Stimulated activated effector memory CD8-positive, alpha-beta T cell treated with anti-CD3 and anti-CD28 coated beads, Interleukin-12 subunit alpha, Interleukin-12 subunit beta, amount 100 ng/mL, for 72 hours (primary cell): ENCODE results near the gene NRDE2.

Experiments
- ATAC-seq: fragments of 150-1000 bp; cut with Tn5 transposase; 2 replicates; pipeline ENCODE4 v1.10.0; 2021
- DNase-seq, 2 donors: peaks; one replicate each; pipeline ENCODE4 v3.0.0; 2021 to 2022; ENCODE audit warnings: low spot score in 2 of 2
- H3K27ac Mint-ChIP-seq: one replicate; pipeline ENCODE4 v1.8.0; 2022; ENCODE audit warnings: mild to moderate bottlenecking, mixed read lengths
- H3K36me3 Mint-ChIP-seq: one replicate; pipeline ENCODE4 v1.8.0; 2022; ENCODE audit warnings: mild to moderate bottlenecking, mixed read lengths
- H3K4me1 Mint-ChIP-seq: one replicate; pipeline ENCODE4 v1.8.0; 2022; ENCODE audit warnings: mixed read lengths
- H3K4me3 Mint-ChIP-seq: one replicate; pipeline ENCODE4 v1.8.0; 2022; ENCODE audit warnings: mild to moderate bottlenecking, mixed read lengths
- H3K9me3 Mint-ChIP-seq: one replicate; pipeline ENCODE4 v1.8.0; 2022; ENCODE audit warnings: mixed read lengths

Gene NRDE2

DNA sequence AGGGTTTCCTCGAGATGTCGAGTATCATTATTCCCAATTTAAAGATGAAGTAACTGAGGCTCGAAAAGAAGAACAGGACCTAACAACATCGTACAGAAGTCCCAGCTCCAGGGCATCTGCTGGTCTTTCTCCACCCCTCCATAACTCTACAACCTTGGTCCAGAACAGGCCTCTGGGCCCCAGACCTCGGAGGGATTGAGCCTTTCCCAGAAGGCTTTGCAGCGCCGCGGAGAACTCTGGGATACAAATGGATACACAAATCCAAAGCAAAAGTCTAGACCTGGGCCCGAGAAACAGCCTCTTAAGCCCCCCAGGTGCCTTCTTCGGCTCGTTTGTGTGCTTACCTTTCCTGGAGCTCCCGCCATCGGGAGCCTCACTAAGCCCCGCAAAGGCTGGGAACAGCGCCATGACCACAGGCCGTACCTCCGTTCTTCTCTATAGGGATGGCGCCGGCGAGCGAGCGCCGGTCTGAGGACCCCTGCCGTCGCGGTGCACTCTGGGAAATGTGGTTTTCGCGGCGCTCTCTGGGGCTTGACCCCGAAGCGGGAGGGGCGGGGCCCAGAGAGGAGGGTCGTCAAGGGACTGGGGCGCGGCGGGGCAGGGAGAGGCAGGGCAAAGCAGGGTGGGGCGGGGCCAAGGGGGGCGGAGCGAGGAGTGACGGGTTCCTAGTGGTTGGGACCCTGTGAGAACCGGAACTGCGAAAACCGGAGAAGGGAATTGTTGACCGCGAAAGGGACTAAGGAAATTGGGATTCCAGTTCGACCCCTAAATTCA, at the start of gene NRDE2:
Gene NRDE2, minus strand, starts transcription at position 445 of the 774 bp plus-strand sequence. Its CDS starts 37 bp downstream, at position 408.
- ATAC-seq: peak; percentile 98
- H3K4me1 Mint-ChIP-seq: peaks cover 7% of the 10 kb centered on the region
- DNase-seq: peak; percentile 89 to 99
- H3K4me3 Mint-ChIP-seq: peak within 1 kb of the TSS; percentile 89
- peak within 1 kb of the TSS; percentile 96 for H3K27ac Mint-ChIP-seq
- no peaks in the 10 kb centered on the region for H3K9me3 Mint-ChIP-seq
- H3K36me3 Mint-ChIP-seq: peaks cover 22% of the 10 kb centered on the region

- no peak overlapping the region for H3K27ac Mint-ChIP-seq
- H3K4me3 Mint-ChIP-seq: no peak overlapping the region
- no peaks in the 10 kb centered on the region for H3K36me3 Mint-ChIP-seq
- H3K4me1 Mint-ChIP-seq: no peaks in the 10 kb centered on the region
- ATAC-seq (no peak), DNase-seq (no peak)
- H3K9me3 Mint-ChIP-seq: no peaks in the 10 kb centered on the region
These were observed 49.5 kb upstream of the NRDE2 start for GRCh38 chr14:90381011-90381786.

DNA sequence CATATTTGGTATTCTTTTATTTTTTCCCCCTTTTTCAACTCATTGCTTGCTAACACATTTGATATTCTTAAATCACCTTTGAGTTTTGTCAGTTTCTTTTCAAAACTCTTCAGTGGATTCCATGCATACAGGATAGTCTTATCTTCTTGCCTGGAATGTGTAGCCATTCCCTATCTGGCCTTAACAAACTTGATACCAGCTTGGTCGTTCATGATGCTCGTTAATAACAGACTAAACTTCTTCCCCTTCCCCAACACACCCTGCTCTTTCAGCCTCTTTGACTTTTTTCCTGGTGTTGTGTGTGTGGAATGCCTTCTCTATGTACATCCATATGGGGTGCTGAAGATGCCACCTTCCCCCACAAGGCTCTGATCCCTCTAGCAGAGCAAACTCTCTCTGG, 47.4 kb upstream of the NRDE2 start:
- no peaks in the 10 kb centered on the region for H3K9me3 Mint-ChIP-seq
- H3K4me1 Mint-ChIP-seq: no peaks in the 10 kb centered on the region
- no peaks in the 10 kb centered on the region for H3K36me3 Mint-ChIP-seq
- no peak overlapping the region for H3K4me3 Mint-ChIP-seq
- ATAC-seq (no peak), DNase-seq (no peak)
- H3K27ac Mint-ChIP-seq: no peak overlapping the region

GRCh38 chr14:90378249-90378648, 46.5 kb upstream of the NRDE2 start:
- H3K36me3 Mint-ChIP-seq: no peaks in the 10 kb centered on the region
- DNase-seq: no peak
- no peaks in the 10 kb centered on the region for H3K9me3 Mint-ChIP-seq
- no peak for ATAC-seq
- no peak overlapping the region for H3K27ac Mint-ChIP-seq
- H3K4me1 Mint-ChIP-seq: no peaks in the 10 kb centered on the region
- no peak overlapping the region for H3K4me3 Mint-ChIP-seq

DNA sequence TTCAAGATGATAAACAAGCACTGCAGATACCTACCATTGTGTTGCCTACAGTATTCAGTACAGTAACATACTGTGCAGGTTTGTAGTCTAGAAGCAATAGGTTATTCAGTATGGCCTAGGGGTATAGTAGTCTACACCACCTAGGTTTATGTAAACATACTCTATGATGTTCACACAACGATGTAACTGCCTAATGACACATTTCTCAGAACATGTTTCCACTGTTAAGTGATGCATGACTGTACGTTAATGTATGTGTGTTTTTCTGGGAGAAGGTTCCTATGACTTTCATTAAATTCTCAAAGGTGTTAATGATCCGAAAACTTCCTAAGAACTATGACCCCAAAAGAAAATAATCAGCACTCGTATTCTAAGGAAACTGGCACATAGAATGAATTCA, 44.2 kb upstream of the NRDE2 start:
- H3K9me3 Mint-ChIP-seq: no peaks in the 10 kb centered on the region
- ATAC-seq (no peak), DNase-seq (no peak)
- no peak overlapping the region for H3K4me3 Mint-ChIP-seq
- no peak overlapping the region for H3K27ac Mint-ChIP-seq
- no peaks in the 10 kb centered on the region for H3K4me1 Mint-ChIP-seq
- H3K36me3 Mint-ChIP-seq: no peaks in the 10 kb centered on the region

GRCh38 chr14:90374813-90375212, 43.1 kb upstream of the NRDE2 start:
- H3K27ac Mint-ChIP-seq: no peak overlapping the region
- no peaks in the 10 kb centered on the region for H3K9me3 Mint-ChIP-seq
- no peaks in the 10 kb centered on the region for H3K4me1 Mint-ChIP-seq
- no peaks in the 10 kb centered on the region for H3K36me3 Mint-ChIP-seq
- H3K4me3 Mint-ChIP-seq: no peak overlapping the region
- DNase-seq: no peak
- ATAC-seq: no peak

- Mint-ChIP-seq H3K9me3 (no peaks in the 10 kb centered on the region), H3K4me1 (no peaks in the 10 kb centered on the region), H3K36me3 (no peaks in the 10 kb centered on the region), H3K27ac (no peak overlapping the region), H3K4me3 (no peak overlapping the region)
- ATAC-seq (no peak), DNase-seq (no peak)
These were observed 42.1 kb upstream of the NRDE2 start for GRCh38 chr14:90373887-90374286.

DNA sequence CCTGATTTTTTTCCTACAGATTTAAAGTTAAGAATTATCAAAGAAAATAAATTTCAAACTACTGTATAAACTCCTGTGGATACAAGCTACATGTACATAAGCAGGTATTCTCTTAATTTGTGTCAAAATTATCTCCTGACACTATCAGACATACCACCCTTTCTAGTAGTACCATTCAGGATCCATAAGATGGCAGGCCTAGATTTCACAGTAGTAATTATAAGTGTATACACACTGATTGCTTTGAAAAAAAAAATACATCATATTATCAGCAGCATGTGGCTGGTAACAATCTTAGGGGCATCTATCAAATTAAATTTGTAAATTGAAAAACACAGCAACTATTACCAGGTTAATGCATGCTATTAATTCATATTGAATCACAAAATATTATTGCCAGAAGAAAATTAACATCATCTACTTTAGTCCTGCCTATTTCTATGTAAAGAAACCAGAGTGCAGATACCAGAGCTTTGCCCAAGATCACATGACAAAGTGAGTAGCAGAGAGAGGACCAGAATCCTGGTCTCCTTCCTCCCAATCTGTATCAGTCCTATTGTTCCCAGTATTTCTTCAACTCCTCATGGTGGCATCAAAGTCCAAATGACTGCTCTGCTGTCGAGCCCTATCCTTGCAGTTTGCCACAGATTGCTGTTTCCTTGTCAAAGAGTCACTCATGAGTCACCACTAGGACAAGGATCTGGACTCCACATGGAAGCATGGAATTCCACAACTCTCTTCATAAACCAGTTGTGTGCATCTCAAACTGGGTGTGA, 37.4 kb upstream of the NRDE2 start:
- ATAC-seq (peak; percentile 67), DNase-seq (no peak)
- Mint-ChIP-seq H3K4me3 (no peak overlapping the region), H3K9me3 (no peaks in the 10 kb centered on the region), H3K4me1 (no peaks in the 10 kb centered on the region), H3K36me3 (no peaks in the 10 kb centered on the region), H3K27ac (no peak overlapping the region)

DNA sequence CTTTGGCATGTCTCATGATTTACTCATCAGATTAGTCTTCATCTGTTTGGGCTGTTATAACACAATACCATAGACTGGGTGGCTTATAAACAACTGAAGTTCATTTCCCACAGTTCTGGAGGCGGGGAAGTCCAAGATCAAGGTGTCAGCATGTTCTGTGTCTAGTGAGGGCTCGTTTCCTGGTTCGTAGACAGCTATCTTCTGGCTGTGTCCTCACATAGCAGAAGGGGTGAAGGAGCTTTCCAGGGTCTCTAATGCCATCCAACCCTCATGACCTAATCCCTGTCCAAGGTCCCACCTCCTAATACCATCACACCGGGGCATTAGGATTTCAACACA, 30.8 kb upstream of the NRDE2 start:
- H3K4me3 Mint-ChIP-seq: no peak overlapping the region
- no peaks in the 10 kb centered on the region for H3K4me1 Mint-ChIP-seq
- no peak overlapping the region for H3K27ac Mint-ChIP-seq
- DNase-seq: no peak
- H3K9me3 Mint-ChIP-seq: no peaks in the 10 kb centered on the region
- H3K36me3 Mint-ChIP-seq: no peaks in the 10 kb centered on the region
- ATAC-seq: no peak

DNA sequence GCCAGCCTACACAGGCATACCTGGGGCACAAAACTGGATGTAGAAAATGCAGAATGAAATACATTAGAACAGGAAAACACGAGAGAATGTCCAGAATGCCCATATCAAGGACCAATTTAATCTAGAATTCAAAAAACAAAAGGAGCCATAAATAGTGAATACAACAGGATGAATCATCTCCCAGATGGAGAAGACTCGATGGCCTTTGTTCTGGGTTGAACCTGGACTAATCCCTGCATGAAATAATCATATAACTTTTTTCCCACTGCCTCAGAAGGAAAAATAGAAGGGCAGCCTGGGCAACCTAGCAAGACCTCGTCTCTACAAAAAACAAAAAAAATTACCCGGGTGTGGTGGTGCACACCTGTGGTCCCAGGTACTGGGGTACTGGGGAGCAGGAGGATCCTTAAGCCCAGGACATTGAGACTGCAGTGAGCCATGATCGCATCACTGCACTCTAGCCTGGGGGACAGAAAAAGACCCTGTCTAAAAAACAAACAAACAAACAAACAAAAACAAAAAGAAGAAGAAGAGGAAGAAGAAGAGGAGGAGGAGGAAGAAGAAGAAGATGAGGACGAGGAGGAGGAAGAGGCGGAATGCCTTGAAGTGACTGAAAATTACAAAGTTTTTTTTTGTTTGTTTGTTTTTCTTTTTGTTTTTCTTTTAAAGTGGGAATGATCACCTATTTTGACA, 30.3 kb upstream of the NRDE2 start:
- Mint-ChIP-seq H3K27ac (no peak overlapping the region), H3K4me1 (no peaks in the 10 kb centered on the region), H3K4me3 (no peak overlapping the region), H3K36me3 (no peaks in the 10 kb centered on the region), H3K9me3 (no peaks in the 10 kb centered on the region)
- no peak for ATAC-seq
- DNase-seq: no peak

DNA sequence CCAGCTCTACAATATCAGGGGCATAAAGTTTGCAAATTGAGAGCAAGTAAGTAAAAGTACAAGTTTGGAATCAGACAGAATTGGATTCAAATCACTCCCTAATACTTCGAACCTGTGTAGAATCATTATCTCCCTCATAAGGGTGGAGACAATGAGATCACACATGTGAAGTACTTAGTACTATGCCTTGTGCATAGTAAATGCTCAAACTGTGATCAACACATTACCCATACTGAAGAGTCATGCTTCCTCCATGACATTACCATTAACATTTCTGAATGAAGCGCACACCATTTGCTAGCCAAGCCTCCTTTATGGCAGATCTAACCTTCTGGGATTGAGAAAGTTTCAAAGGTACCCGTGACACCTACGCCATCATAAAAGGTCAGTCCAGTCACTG, 26.6 kb upstream of the NRDE2 start:
- ATAC-seq (no peak), DNase-seq (no peak)
- no peaks in the 10 kb centered on the region for H3K4me1 Mint-ChIP-seq
- H3K36me3 Mint-ChIP-seq: no peaks in the 10 kb centered on the region
- H3K9me3 Mint-ChIP-seq: no peaks in the 10 kb centered on the region
- no peak overlapping the region for H3K4me3 Mint-ChIP-seq
- H3K27ac Mint-ChIP-seq: no peak overlapping the region

GRCh38 chr14:90356925-90357324, 25.2 kb upstream of the NRDE2 start:
- DNase-seq (no peak), ATAC-seq (no peak)
- Mint-ChIP-seq H3K36me3 (no peaks in the 10 kb centered on the region), H3K4me1 (no peaks in the 10 kb centered on the region), H3K27ac (no peak overlapping the region), H3K4me3 (no peak overlapping the region), H3K9me3 (no peaks in the 10 kb centered on the region)

DNA sequence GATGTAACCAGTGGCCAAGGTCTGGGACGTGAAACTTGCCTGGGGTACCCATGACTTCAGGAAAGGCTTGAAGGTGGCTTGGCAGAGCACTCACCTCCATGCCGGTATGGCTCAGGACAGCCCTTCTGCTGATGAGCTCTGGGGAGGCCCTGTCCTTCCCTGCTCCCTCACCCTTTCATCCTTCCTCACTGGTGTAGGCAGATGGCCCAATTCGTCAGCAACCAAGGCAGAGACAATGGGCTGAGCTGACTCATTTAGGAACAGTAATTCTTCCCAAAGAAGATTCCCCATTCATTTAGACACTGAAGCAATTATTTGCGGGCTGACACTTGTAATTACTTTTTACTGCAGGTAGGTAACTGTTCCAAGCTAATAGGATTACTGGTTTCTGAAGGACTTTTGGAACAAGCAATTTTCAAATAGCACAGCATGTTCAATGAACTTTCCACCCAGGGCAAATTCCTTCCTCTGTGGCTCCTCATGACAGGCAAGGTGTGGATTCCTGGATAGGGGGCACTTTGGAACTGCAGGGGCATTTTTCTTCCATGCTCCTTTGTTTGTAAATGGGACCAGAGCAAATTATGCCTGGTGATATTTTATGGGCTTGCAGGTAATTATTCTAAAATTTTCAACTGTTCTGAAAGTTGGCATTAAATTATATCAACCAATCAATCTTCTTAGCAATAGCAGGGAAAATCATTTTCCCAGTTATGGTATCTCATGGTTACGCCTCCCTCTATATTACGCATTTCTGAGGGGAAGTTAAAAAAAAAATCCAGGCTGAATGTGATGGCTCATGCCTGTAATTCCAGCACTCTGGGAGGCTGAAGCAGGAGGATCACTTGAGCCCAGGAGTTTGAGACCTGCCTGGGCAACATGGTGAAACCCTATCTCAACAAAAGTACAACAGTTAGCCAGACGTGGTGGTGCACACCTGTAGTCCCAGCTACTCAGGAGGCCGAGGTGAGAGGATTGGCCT, 24.1 kb upstream of the NRDE2 start:
- no peak overlapping the region for H3K4me3 Mint-ChIP-seq
- ATAC-seq (no peak), DNase-seq (no peak)
- no peaks in the 10 kb centered on the region for H3K36me3 Mint-ChIP-seq
- no peak overlapping the region for H3K27ac Mint-ChIP-seq
- H3K4me1 Mint-ChIP-seq: no peaks in the 10 kb centered on the region
- no peaks in the 10 kb centered on the region for H3K9me3 Mint-ChIP-seq

- Mint-ChIP-seq H3K9me3 (no peaks in the 10 kb centered on the region), H3K27ac (no peak overlapping the region), H3K36me3 (no peaks in the 10 kb centered on the region), H3K4me1 (no peaks in the 10 kb centered on the region), H3K4me3 (no peak overlapping the region)
- ATAC-seq: no peak
- no peak for DNase-seq
These were observed 23.0 kb upstream of the NRDE2 start for GRCh38 chr14:90354551-90355298.
